ENCODE results near the gene FGGY.

GRCh38 chr1:59675936-59676335 is 379.0 kb downstream of the FGGY start:
- TF ChIP-seq POLR2A (IDR thresholded peaks at IDR 0.05; ENCODE audit: low read depth, low read length), result no peak
- no peak for TF ChIP-seq MAX (IDR thresholded peaks at IDR 0.05; ENCODE audit: insufficient read depth, insufficient read length)
- no peak for TF ChIP-seq CTCF (IDR thresholded peaks at IDR 0.05; ENCODE audit: extremely low read depth in 1 of 2, insufficient read depth in 1 of 2, low read depth in 1 of 2, low read length in 2 of 2)
- no peak for TF ChIP-seq POLR2AphosphoS5 (IDR thresholded peaks at IDR 0.05; ENCODE audit: insufficient read depth, low read depth, low read length)
- TF ChIP-seq FOS (IDR thresholded peaks at IDR 0.05; ENCODE audit: borderline replicate concordance, insufficient read depth, low read length), result no peak
- TF ChIP-seq EZH2 (IDR thresholded peaks at IDR 0.05; ENCODE audit: borderline replicate concordance, low read depth, low read length, severe bottlenecking), result no peak
- TF ChIP-seq GATA2 (IDR thresholded peaks at IDR 0.05; ENCODE audit: insufficient read depth, insufficient read length, low read depth, low read length), result no peak
- TF ChIP-seq MYC (IDR thresholded peaks at IDR 0.05; ENCODE audit: low read depth, low read length), result no peak

Data from endothelial cell of umbilical vein (primary cell).